NCI-H345 (cell line): ENCODE measurements around the gene TGM6.
"Not testable (repeated sequence)": the region's sequence is repeated elsewhere in the genome, so short reads cannot be mapped to it uniquely, and the experiment has no call there.

Source experiments
- DNase-seq: peaks from one replicate; lab custom pipeline; 2025; lab: John Stamatoyannopoulos, UW

Gene TGM6

DNA sequence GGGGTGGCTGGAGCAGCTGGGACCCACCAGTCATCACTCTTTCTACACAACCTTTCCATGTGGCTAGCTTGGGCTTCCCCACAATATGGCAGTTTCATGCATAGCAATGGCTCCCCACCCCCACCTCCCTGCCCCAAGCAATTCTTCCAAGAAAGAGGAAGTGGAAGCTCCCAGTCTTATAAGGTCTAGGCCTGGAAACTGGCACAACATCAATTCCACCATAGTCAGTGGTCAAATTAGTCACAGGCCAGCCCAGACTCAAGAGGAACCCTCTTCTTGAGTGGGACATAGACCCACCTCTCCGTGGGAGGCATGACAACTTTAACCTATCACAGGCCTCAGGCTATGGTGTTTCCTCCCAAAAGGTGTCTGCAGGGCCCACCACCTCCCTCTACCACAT, 17.7 kb downstream of the TGM6 start:
- no peak for DNase-seq

DNA sequence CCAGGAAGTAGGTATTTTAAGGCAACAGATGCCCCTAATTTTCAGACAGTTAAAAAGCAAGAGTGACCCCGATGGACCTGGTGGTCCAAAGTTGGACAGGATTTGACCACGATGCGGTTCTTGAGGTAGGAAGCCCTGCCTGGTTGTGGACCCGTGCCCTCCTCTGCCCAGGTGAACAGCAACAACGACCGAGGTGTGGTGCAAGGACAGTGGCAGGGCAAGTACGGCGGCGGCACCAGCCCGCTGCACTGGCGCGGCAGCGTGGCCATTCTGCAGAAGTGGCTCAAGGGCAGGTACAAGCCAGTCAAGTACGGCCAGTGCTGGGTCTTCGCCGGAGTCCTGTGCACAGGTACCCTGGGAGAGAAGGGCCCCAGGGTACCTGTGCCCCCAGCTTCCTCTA, 18.7 kb downstream of the TGM6 start:
- DNase-seq, result no peak

DNA sequence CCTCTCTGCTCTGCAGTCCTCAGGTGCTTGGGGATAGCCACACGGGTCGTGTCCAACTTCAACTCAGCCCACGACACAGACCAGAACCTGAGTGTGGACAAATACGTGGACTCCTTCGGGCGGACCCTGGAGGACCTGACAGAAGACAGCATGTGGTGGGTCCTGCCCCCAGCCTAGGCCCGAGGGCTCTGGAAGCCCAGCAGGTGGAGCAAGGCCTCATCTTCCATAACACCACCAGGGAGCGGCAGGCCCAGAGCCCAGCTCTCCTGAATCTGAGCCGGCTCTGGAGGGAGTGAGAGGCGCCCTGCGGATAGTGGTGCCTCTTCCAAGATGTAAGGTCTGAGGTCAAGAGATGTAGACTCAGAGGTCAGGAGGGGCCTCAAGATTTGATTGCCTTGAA, 19.6 kb downstream of the TGM6 start:
- no peak for DNase-seq

DNA sequence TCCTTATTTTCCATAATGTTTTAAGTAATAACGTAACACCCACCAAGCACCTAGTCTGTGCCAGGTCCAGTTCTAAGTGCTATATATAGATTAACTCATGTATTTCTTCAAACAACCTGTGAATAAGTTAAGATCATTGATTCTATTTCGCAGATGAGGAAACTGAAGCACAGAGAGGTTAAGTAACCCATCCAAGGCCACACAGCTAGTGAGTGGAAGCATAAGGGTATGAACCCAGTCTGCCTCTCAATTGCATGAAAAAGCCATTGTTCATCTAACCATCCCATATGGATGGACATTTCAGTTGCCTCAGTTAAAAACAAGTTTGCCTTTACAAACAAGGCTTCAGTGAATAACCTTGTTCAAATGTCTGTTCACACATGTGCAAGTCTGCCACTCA, 20.8 kb downstream of the TGM6 start:
- no peak for DNase-seq

DNA sequence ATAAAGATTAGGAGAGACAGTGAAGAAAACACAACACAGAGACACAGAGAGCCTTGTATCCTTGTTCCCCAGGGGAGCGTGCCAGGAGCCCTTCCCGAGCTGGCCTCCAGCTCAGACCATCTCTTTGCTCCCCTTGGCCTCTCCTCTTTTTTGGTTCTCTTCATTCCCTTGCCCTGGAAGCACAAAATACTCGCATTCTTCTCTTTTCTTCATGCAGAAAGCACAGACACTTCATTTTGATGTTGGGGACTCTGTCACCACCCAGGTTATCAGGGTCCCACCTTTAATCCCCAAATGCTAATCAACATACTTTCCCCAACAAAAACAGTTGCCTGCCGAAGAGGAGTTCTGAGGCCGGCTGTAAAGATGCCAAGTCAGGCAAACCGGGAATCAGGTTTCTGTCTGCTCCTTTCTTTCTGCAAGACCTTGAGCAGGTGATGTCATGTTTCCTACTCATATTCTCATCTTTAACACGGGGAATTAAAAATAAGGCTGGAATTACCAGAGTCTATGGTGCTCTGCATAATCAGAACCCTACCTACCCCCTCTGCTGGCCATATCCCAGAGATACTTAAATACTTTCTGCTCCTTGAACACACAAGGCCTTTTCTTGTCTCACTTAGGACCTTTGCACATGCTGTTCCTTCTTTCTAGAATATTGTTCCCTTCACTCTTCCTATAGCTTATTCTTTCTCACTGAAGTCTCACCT, 21.7 kb downstream of the TGM6 start:
- DNase-seq, result peak; percentile 46

DNA sequence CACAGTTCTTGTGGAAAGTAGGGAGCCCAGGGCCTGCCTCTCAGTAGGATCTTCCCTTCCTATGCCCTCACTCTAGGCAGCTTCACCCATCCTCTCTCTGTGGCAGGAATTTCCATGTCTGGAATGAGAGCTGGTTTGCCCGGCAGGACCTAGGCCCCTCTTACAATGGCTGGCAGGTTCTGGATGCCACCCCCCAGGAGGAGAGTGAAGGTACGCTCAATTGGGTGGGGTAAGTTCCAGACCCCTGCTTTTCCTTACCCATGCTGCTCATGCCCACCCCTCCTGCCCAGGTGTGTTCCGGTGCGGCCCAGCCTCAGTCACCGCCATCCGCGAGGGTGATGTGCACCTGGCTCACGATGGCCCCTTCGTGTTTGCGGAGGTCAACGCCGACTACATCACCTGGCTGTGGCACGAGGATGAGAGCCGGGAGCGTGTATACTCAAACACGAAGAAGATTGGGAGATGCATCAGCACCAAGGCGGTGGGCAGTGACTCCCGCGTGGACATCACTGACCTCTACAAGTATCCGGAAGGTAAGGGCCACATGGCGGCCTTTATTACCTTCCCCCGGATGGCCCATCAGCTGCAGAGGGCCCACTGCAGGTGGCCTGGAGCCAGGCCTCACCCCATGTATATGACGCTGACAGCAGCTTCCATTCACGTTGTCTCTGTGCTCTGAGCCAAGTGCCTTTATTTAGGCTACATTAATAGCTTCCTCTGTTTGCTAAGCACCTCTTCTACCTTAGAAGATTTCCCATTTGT, 22.8 kb downstream of the TGM6 start:
- no peak for DNase-seq

DNA sequence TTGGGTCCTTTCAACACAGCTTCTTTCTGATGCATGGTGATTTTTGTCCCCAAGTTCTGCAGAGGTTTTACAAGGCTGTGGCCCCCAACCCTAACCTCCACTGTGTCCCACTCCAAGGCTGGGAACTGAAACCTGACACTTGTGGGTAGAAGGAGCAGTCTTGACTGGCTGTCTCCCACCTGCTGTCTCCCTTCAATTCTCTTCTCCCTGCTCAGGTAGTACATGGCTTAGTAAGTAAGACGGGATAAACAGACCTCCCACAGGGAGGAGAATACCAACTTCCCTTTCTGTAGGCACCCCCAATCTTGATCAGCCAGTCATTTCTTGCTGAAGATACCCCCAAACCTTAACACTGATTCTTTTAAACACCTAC, 25.0 kb downstream of the TGM6 start:
- DNase-seq, result no peak

DNA sequence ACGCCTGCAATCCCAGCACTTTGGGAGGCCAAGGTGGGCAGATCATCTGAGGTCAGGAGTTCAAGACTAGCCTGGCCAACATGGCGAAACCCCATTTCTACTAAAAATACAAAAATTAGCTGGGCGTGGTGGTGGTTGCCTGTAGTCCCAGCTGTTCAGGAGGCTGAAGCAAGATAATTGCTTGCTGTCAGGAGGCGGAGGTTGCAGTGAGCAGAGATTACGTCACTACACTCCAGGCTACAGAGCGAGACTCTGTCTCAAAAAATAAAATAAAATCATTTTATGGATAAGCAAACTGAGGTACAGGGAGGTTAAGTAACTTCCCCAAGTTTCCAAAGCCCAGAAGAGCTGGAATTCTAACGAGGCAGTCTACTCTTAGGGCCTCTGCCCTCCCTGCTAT, 26.7 kb downstream of the TGM6 start:
- not testable (repeated sequence) for DNase-seq

DNA sequence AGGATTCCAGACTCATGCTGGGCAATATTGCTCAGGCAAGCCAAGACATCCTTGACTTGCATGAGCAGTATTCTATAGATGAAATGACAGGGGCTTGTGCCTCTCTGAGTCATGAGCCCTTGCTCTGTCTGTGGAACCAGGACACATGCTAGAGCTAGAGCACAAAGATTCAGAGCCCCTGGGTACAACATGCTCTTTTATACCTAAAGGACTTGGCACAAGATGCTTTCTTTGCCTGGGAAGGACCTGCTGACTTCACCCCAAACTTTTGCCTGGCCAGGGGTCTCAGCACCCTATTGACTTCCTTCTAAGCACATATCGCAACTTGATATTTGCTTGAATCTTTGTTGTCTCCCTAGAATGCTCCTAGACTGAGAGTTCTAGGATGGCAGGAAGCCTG, 27.4 kb downstream of the TGM6 start:
- DNase-seq, result no peak

DNA sequence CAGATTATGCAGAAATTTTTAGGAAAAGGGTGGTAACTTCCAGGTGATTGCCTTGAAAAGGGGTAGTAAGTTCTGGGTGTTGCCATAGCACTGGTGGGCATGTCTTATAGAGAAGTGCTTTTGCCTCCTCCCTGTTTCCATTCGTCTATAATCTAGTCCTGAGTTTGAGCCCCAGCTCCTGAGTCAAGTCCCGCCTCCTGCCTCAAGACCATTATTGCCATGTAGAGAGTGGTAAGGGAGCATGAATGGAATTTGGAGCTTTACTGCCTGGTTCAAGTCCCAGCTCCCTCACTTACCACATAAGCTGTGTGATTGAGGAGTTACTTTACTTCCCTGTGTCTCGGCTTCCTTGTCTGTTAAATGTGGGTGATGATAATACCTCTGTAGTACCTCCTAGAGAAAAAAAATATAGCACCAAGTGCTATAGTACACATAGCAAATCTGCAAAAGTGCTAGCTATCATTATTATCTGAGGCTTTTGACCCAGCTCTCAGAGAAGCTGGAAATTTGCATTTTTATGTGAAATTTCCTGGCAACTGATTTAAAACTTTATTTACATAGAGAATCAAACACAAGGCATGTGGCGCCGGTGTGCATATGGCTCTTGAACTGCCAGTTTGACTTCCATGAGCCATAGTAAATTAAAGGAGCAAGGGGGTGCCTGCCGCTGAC, 36.0 kb downstream of the TGM6 start:
- DNase-seq, result no peak

DNA sequence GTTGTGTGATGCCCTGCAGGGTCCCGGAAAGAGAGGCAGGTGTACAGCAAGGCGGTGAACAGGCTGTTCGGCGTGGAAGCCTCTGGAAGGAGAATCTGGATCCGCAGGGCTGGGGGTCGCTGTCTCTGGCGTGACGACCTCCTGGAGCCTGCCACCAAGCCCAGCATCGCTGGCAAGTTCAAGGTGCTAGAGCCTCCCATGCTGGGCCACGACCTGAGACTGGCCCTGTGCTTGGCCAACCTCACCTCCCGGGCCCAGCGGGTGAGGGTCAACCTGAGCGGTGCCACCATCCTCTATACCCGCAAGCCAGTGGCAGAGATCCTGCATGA, 36.5 kb downstream of the TGM6 start:
- DNase-seq, result no peak

DNA sequence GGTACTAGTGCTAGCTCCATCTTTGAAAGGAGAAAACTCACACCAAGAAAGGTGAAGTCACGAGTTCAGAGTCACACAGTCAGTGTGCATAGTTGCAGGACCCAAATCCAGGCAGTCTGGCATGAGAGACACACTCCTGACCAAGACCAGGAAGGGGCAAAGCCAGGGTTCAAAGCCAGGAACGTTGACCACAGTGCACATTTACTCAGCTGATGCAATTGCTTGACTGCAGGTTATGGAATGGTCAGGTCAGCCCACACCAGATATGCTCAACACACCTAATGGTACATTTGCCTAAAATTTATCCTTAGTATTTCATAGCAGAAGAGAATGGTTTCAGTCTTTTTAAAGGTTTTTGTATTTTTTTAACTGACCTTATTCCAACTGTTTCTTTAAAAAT, 37.7 kb downstream of the TGM6 start:
- DNase-seq, result no peak

DNA sequence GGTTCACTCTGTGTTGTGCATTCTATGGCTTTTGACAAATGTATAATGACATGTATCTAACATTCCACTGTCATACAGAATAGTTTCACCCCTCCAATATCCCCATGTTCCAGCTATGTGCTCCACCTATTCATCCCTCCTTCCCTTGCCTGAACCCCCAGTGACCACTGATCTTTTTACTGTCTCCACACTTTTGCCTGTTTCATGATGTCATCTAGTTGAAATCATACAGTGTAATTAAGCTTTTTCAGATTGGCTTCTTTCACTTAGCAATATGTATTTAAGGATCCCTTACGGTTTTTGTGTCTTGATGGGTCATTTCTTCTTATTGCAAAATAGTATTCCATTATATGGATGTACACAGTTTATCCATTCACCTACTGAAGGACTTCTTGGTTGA, 39.8 kb downstream of the TGM6 start:
- DNase-seq, result no peak

DNA sequence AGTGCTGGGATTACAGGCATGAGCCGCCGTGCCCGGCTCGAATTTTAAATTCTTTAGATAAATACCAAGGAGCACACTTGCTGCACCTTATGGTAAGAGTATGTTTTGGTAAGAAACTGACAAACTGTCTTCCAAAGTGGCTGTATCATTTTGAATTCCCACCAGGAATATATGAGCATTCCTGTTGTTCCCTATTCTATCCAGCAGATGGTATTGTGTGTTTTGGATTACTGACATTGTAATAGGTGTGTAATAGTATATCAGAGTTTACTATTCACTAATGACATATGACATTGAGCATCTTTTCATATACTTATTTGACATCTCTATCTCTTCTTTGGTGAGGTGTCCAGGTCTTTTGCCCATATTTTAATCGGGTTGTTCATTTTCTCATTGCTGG, 40.5 kb downstream of the TGM6 start:
- no peak for DNase-seq

DNA sequence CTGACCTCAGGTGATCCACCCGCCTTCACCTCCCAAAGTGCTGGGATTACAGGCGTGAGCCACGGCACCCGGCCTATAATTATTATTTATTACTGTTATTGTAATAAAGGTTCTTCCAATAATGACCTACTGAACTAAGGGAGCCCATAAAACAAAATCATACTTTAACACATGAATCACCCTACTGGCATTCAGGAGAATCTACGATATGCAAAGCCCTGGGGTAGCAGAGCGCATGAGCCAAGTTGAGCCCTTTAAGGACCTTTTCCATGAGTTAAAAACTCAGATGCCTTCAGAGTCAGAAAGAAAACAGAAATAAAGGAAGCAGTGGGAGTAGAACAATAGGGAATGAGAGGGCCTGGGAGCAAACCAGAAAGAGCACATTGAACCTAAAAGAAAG, 48.4 kb downstream of the TGM6 start:
- DNase-seq, result no peak

DNA sequence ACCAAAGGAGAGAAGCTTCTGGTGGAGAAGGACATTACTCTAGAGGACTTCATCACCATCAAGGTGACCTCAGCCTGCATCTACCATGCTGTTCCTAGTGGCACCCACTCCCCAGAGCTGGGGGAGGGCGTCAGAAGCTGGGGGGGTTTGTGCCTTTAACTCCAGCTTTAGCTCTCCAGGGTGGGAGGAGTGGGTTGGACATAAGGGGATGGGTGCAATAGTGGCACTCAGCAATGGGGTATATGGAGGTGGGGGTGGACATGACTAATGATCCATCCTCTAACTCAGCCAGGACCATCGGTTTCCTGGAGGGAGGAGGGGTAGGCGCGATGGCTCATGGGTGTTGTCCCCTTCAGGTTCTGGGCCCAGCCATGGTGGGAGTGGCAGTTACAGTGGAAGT, 49.8 kb downstream of the TGM6 start:
- DNase-seq, result no peak

DNA sequence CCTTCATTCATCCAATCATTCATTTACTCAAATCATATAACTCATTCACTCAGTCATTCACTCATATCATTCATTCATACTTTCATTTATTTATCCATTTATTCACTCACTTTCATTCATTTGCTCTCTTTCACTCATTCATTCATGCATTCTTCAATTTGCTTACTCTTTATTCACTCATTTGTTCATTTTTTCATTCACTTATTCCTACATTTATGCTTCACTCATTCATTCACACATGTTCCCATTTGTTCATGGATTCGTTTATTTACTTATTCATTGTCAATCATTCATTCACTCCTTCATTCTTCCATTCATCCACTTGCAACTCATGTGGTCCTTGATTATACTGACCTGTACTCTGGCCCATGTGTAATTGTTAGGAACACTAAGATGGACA, 50.5 kb downstream of the TGM6 start:
- no peak for DNase-seq

DNA sequence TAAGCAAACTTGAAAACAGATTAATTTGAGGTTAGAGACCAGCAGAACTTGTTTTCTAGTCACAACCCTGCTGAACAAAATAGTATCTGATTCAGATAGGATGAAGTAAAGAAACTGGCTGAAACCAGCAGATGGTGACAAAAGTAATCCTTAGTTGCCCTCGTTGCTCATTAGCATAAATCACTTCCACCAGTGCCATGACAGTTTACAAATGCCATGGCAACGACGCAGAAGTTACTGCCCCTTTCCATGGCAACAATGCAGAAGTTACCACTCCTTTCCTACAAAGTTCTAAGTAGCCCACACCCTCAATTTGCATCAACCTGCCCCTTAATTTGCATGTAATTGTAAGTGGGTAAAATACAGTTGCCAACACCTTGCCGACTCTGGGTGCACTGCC, 66.1 kb downstream of the TGM6 start:
- no peak for DNase-seq

DNA sequence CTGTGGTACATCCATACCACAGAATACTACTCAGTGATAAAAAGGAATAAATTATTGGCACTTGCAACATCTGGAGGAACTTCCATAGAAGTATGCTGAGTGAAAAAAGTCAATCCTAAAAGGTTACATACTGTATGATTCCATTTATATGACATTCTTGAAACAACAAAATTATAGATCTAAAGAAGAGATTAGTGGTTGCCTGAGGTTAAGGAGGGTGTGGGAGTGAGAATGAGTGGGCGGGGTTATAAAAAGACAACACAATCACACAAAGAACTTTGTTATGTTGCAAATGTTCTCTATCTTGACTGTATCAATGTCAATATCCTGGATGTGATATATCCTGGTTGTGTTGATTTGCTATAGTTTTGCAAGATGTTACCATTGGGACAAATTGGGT, 68.7 kb downstream of the TGM6 start:
- DNase-seq, result no peak

DNA sequence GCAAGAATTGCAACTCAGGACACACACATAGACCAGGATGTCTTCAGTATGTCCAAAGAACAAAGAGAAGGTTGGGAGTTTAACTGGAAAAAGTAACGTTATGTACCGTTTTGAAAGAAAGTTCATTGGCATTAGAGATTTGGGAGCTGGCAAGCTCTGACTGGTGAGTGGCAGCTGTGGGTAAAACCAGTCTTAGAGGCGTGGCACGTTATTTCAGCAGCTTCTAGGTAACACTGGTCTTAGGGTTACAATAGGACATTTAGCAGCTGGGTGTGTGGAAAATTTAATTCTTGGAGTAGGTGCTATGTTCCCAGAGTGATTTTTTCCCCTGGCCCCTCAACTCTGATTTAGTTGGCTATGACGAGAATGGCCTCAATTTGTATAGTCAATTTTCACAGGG, 70.7 kb downstream of the TGM6 start:
- DNase-seq, result no peak

DNA sequence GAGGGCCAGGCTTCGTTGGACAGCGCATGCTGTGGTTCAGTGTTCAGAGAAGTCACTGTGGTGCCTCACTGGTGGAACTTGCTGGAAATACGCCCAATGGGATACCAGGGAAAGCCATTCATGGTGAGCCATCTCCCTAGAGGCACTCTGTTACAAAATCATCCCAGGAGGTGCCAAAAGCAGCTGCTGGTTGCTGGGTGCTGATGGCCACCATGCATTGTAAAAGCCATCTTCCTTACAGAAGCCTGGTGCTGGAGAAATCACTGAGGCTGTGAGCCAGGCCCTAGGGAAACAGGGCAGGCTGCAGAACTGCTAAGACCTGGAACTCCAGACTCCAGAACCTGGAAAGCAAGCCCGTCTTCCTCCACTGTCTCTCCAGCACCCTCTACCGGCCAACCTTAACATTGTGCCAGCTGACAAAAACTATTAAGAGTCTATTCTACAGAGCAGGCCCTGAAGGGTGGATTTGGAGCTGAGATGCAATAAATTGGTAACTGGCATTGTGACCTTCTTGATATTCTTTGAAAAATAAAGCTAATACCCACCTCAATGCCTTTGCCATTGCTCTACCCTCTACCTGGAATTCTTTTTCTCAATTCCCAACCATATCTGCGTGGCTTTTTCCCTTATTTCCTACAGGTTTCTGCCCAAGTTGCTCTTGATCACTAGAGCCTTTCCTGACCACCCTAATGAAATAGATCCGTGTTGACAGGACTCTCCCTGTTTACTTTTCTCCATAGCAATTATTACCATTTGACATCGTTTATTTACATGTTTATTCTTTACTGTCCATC, 71.4 kb downstream of the TGM6 start:
- peak; percentile 81 for DNase-seq

DNA sequence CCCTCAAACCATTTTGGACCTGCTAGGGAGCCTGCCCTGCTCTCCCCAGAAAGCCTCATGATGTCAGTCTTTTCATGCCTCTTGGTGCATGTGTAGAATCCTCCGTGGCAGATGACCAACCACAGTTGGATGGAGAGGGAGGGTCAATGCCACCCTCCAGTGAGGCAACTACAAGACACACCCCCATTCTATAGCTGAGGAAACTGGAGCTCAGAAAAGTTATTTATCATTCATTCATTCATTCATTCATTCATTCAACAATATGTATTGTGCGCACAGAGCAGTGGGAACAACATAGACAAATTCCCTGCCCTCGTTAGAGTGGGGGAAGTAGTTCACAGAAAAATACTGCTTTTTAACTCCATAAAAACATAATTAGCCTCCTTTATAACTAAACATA, 73.1 kb downstream of the TGM6 start:
- DNase-seq, result no peak
